ENCODE results near the gene TTC36. TPM values are rescaled to one million over a fixed set of nuclear protein-coding genes. Genes with fewer than 3 reads are reported as not detected.

Gene TTC36
- total RNA-seq, 1 donor from 2014 or later: not detected

GRCh38 chr11:118524356-118524755, 2.9 kb upstream of the TTC36 start:
- H3K36me3 Mint-ChIP-seq: peaks cover 33% of the 10 kb centered on the region
- no peaks in the 10 kb centered on the region for H3K79me2 ChIP-seq (ENCODE audit: low read depth)
- H3K27ac Mint-ChIP-seq: no peak overlapping the region
- no peak overlapping the region for H3K27ac ChIP-seq
- H3K27me3 ChIP-seq: no peaks in the 10 kb centered on the region
- DNase-seq (ENCODE audit: low spot score): no peak
- no peaks in the 10 kb centered on the region for H3K9me3 Mint-ChIP-seq
- H3K36me3 ChIP-seq: peaks cover 14% of the 10 kb centered on the region
- H4K20me1 ChIP-seq (ENCODE audit: low read depth): peaks cover 13% of the 10 kb centered on the region
- H3K9me3 ChIP-seq (ENCODE audit: low read depth): no peaks in the 10 kb centered on the region
- no peak overlapping the region for H3K4me3 ChIP-seq
- no peak overlapping the region for H3K4me3 Mint-ChIP-seq
- H3K4me2 ChIP-seq: no peak overlapping the region
- H3K27me3 Mint-ChIP-seq (ENCODE audit: insufficient read depth, low read depth): peaks cover 3% of the 10 kb centered on the region
- TF ChIP-seq, protein P1, sequence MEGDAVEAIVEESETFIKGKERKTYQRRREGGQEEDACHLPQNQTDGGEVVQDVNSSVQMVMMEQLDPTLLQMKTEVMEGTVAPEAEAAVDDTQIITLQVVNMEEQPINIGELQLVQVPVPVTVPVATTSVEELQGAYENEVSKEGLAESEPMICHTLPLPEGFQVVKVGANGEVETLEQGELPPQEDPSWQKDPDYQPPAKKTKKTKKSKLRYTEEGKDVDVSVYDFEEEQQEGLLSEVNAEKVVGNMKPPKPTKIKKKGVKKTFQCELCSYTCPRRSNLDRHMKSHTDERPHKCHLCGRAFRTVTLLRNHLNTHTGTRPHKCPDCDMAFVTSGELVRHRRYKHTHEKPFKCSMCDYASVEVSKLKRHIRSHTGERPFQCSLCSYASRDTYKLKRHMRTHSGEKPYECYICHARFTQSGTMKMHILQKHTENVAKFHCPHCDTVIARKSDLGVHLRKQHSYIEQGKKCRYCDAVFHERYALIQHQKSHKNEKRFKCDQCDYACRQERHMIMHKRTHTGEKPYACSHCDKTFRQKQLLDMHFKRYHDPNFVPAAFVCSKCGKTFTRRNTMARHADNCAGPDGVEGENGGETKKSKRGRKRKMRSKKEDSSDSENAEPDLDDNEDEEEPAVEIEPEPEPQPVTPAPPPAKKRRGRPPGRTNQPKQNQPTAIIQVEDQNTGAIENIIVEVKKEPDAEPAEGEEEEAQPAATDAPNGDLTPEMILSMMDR (IDR thresholded peaks at IDR 0.05): no peak
- TF ChIP-seq EZH2 (IDR thresholded peaks at IDR 0.05) (no peak), EZH2phosphoT487 (IDR thresholded peaks at IDR 0.05) (no peak)
- H2AFZ ChIP-seq (replicated peaks): no peak overlapping the region
- peaks cover 71% of the 10 kb centered on the region for H3F3A ChIP-seq (ENCODE audit: low read depth)
- H3K4me1 Mint-ChIP-seq: peaks cover 9% of the 10 kb centered on the region
- H3K4me1 ChIP-seq: peaks cover 10% of the 10 kb centered on the region
- no peak overlapping the region for H3K9ac ChIP-seq

DNA sequence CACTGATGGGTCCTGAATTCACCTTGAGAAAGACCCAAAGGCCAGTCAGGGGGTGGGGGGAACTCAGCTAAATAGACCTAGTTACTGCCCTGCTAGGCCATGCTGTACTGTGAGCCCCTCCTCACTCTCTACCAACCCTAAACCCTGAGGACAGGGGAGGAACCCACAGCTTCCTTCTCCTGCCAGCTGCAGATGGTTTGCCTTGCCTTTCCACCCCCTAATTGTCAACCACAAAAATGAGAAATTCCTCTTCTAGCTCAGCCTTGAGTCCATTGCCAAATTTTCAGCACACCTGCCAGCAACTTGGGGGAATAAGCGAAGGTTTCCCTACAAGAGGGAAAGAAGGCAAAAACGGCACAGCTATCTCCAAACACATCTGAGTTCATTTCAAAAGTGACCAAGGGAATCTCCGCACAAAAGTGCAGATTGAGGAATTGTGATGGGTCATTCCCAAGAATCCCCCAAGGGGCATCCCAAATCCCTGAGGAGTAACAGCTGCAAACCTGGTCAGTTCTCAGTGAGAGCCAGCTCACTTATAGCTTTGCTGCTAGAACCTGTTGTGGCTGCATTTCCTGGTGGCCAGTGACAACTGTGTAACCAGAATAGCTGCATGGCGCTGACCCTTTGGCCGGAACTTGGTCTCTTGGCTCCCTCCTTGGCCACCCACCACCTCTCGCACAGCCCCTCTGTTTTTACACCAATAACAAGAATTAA, 2.4 kb upstream of the TTC36 start:
- Histone ChIP-seq H3K79me2 (ENCODE audit: low read depth) (peaks cover under 1% of the 10 kb centered on the region), H3K4me2 (no peak overlapping the region), H3K9me3 (ENCODE audit: low read depth) (no peaks in the 10 kb centered on the region), H4K20me1 (ENCODE audit: low read depth) (peaks cover 13% of the 10 kb centered on the region), H2AFZ (replicated peaks) (no peak overlapping the region), H3F3A (ENCODE audit: low read depth) (peaks cover 74% of the 10 kb centered on the region), H3K4me1 (peaks cover 15% of the 10 kb centered on the region), H3K36me3 (peaks cover 10% of the 10 kb centered on the region), H3K4me3 (no peak overlapping the region), H3K27me3 (no peaks in the 10 kb centered on the region), H3K27ac (no peak overlapping the region), H3K9ac (no peak overlapping the region)
- H3K9me3 Mint-ChIP-seq: no peaks in the 10 kb centered on the region
- H3K36me3 Mint-ChIP-seq: peaks cover 30% of the 10 kb centered on the region
- no peak for TF ChIP-seq EZH2phosphoT487 (IDR thresholded peaks at IDR 0.05)
- no peak for TF ChIP-seq EZH2 (IDR thresholded peaks at IDR 0.05)
- TF ChIP-seq, protein P1 (IDR thresholded peaks at IDR 0.05): no peak
- no peak overlapping the region for H3K27ac Mint-ChIP-seq
- peaks cover 15% of the 10 kb centered on the region for H3K4me1 Mint-ChIP-seq
- H3K4me3 Mint-ChIP-seq: no peak overlapping the region
- peaks cover 3% of the 10 kb centered on the region for H3K27me3 Mint-ChIP-seq (ENCODE audit: insufficient read depth, low read depth)
- no peak for DNase-seq (ENCODE audit: low spot score)

DNA sequence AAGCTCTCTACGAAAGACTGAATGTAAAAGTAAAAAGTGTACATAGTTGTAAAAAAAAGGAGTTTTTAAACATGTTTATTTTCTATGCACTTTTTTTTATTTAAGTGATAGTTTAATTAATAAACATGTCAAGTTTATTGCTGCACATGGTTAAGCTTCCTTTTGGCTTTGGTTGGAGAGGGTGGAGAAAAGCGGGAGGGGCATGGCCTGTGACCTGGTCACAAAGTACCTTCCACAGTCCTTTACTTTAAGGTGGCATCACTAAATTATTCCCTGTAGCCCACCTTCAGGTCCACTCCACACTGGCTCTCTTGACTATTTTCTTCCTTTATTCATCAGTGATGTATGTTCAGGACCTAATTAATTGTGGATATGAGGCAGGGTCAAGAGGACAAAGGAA, 586 bp upstream of the TTC36 start:
- Histone ChIP-seq H3K9ac (no peak overlapping the region), H3K4me2 (no peak overlapping the region), H4K20me1 (ENCODE audit: low read depth) (peaks cover 13% of the 10 kb centered on the region), H2AFZ (replicated peaks) (no peak overlapping the region), H3K9me3 (ENCODE audit: low read depth) (no peaks in the 10 kb centered on the region), H3K4me3 (no peak overlapping the region), H3K36me3 (no peaks in the 10 kb centered on the region), H3K4me1 (peaks cover 19% of the 10 kb centered on the region), H3K79me2 (ENCODE audit: low read depth) (peaks cover 9% of the 10 kb centered on the region), H3K27me3 (no peaks in the 10 kb centered on the region), H3F3A (ENCODE audit: low read depth) (peaks cover 67% of the 10 kb centered on the region), H3K27ac (no peak overlapping the region)
- peaks cover 8% of the 10 kb centered on the region for H3K27me3 Mint-ChIP-seq (ENCODE audit: insufficient read depth, low read depth)
- H3K4me1 Mint-ChIP-seq: peaks cover 22% of the 10 kb centered on the region
- H3K9me3 Mint-ChIP-seq: peaks cover 2% of the 10 kb centered on the region
- H3K4me3 Mint-ChIP-seq: no peak overlapping the region
- TF ChIP-seq, protein P1 (IDR thresholded peaks at IDR 0.05): no peak
- TF ChIP-seq EZH2 (IDR thresholded peaks at IDR 0.05) (no peak), EZH2phosphoT487 (IDR thresholded peaks at IDR 0.05) (no peak)
- no peak for DNase-seq (ENCODE audit: low spot score)
- H3K27ac Mint-ChIP-seq: no peak overlapping the region
- peaks cover 21% of the 10 kb centered on the region for H3K36me3 Mint-ChIP-seq
